ENCODE data around the gene CDC42EP4. TPM values are rescaled to one million over a fixed set of nuclear protein-coding genes. Genes with fewer than 3 reads are reported as not detected.

Gene CDC42EP4
- total RNA-seq, 1 experiment from 2014 or later: 25.8 TPM

GRCh38 chr17:73346501-73347162 lies 34.8 kb upstream of the CDC42EP4 start:
- POLR2A ChIA-PET: no interaction called here
- intact Hi-C loops (cut with micrococcal nuclease; ENCODE audit: unreplicated experiment): no loop called here
- TF ChIP-seq CTCF (IDR thresholded peaks at IDR 0.05; ENCODE audit: insufficient read depth in 1 of 2, low read depth in 1 of 2, low read length in 1 of 2, severe bottlenecking in 1 of 2, unreplicated experiment in 1 of 2): no peak
- H3K27me3 Mint-ChIP-seq (ENCODE audit: insufficient read depth, unreplicated experiment): no peaks in the 10 kb centered on the region
- no peak overlapping the region for H3K4me3 Mint-ChIP-seq (ENCODE audit: unreplicated experiment)
- no peak overlapping the region for H3K27ac Mint-ChIP-seq (ENCODE audit: unreplicated experiment)
- no peaks in the 10 kb centered on the region for H3K27me3 ChIP-seq (replicated peaks; ENCODE audit: control insufficient read depth, insufficient read depth, low read length)
- H3K36me3 Mint-ChIP-seq (ENCODE audit: insufficient read depth, unreplicated experiment): no peaks in the 10 kb centered on the region
- no peaks in the 10 kb centered on the region for H3K4me1 Mint-ChIP-seq (ENCODE audit: low read depth, unreplicated experiment)
- H3K36me3 ChIP-seq (ENCODE audit: control insufficient read depth, insufficient read depth, low read length): no peaks in the 10 kb centered on the region
- CTCF ChIA-PET: no interaction called here
- no peak overlapping the region for H3K4me3 ChIP-seq (ENCODE audit: low read depth, low read length)
- no TSS peak for BruUV-seq (replicated peaks)
- H3K9me3 Mint-ChIP-seq (ENCODE audit: unreplicated experiment): no peaks in the 10 kb centered on the region
- no peaks in the 10 kb centered on the region for H3K4me1 ChIP-seq
- no peak for DNase-seq
- no peaks in the 10 kb centered on the region for H3K9me3 ChIP-seq

- ChIA-PET POLR2A (interaction anchor here (0.5 kb wide), 1 partner anchor 10 kb away, joined by 3 read pairs; no protein-coding TSS in a partner anchor), CTCF (no interaction called here)
- no TSS peak for BruUV-seq (replicated peaks)
These were observed 32.1 kb upstream of the CDC42EP4 start for GRCh38 chr17:73343739-73344454.

GRCh38 chr17:73343168-73343634 lies 31.4 kb upstream of the CDC42EP4 start:
- CTCF ChIA-PET: no interaction called here
- Histone ChIP-seq H3K36me3 (ENCODE audit: control insufficient read depth, insufficient read depth, low read length) (no peaks in the 10 kb centered on the region), H3K4me1 (no peaks in the 10 kb centered on the region), H3K4me3 (ENCODE audit: low read depth, low read length) (no peak overlapping the region), H3K27me3 (replicated peaks; ENCODE audit: control insufficient read depth, insufficient read depth, low read length) (no peaks in the 10 kb centered on the region), H3K9me3 (no peaks in the 10 kb centered on the region)
- Mint-ChIP-seq H3K9me3 (ENCODE audit: unreplicated experiment) (no peaks in the 10 kb centered on the region), H3K27ac (ENCODE audit: unreplicated experiment) (no peak overlapping the region), H3K4me1 (ENCODE audit: low read depth, unreplicated experiment) (no peaks in the 10 kb centered on the region), H3K27me3 (ENCODE audit: insufficient read depth, unreplicated experiment) (no peaks in the 10 kb centered on the region), H3K4me3 (ENCODE audit: unreplicated experiment) (no peak overlapping the region), H3K36me3 (ENCODE audit: insufficient read depth, unreplicated experiment) (no peaks in the 10 kb centered on the region)
- BruUV-seq (replicated peaks): no TSS peak
- TF ChIP-seq CTCF (IDR thresholded peaks at IDR 0.05; ENCODE audit: insufficient read depth in 1 of 2, low read depth in 1 of 2, low read length in 1 of 2, severe bottlenecking in 1 of 2, unreplicated experiment in 1 of 2): no peak
- POLR2A ChIA-PET: no interaction called here
- intact Hi-C loops (cut with micrococcal nuclease; ENCODE audit: unreplicated experiment): no loop called here
- DNase-seq: no peak

More at GRCh38 chr17:73343739-73344454, 32.1 kb upstream of the CDC42EP4 start:
- no peaks in the 10 kb centered on the region for H3K9me3 Mint-ChIP-seq (ENCODE audit: unreplicated experiment)
- TF ChIP-seq CTCF (IDR thresholded peaks at IDR 0.05; ENCODE audit: insufficient read depth in 1 of 2, low read depth in 1 of 2, low read length in 1 of 2, severe bottlenecking in 1 of 2, unreplicated experiment in 1 of 2): no peak
- intact Hi-C loops (cut with micrococcal nuclease; ENCODE audit: unreplicated experiment): no loop called here
- Histone ChIP-seq H3K36me3 (ENCODE audit: control insufficient read depth, insufficient read depth, low read length) (no peaks in the 10 kb centered on the region), H3K9me3 (no peaks in the 10 kb centered on the region), H3K27me3 (replicated peaks; ENCODE audit: control insufficient read depth, insufficient read depth, low read length) (no peaks in the 10 kb centered on the region), H3K4me1 (no peaks in the 10 kb centered on the region), H3K4me3 (ENCODE audit: low read depth, low read length) (no peak overlapping the region)
- H3K27ac Mint-ChIP-seq (ENCODE audit: unreplicated experiment): no peak overlapping the region
- no peak for DNase-seq
- no peaks in the 10 kb centered on the region for H3K4me1 Mint-ChIP-seq (ENCODE audit: low read depth, unreplicated experiment)
- H3K27me3 Mint-ChIP-seq (ENCODE audit: insufficient read depth, unreplicated experiment): no peaks in the 10 kb centered on the region
- H3K36me3 Mint-ChIP-seq (ENCODE audit: insufficient read depth, unreplicated experiment): no peaks in the 10 kb centered on the region
- no peak overlapping the region for H3K4me3 Mint-ChIP-seq (ENCODE audit: unreplicated experiment)

Measured in Caco-2 (cell line).